Measurements from ENCODE around the gene RTN4R.

DNA sequence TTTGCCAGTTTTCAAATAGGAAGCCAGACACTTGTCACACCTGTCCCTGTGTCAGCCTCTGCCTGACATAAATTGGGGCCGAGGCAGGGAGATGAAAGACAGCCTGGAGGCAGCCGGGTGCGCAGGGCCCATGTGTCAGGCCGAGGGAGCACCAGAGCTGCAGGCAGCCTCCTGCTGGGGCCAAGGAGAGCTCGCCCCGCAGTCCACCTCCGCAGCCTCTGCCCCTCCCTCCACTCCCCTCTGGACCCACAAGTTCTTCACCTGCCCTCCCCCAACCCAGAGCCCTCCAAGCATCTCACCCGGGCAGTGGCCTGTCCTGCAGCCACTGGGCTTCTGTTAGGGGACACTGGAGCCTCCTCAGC, 8.8 kb downstream of the RTN4R start:
- TF ChIP-seq, protein P1, sequence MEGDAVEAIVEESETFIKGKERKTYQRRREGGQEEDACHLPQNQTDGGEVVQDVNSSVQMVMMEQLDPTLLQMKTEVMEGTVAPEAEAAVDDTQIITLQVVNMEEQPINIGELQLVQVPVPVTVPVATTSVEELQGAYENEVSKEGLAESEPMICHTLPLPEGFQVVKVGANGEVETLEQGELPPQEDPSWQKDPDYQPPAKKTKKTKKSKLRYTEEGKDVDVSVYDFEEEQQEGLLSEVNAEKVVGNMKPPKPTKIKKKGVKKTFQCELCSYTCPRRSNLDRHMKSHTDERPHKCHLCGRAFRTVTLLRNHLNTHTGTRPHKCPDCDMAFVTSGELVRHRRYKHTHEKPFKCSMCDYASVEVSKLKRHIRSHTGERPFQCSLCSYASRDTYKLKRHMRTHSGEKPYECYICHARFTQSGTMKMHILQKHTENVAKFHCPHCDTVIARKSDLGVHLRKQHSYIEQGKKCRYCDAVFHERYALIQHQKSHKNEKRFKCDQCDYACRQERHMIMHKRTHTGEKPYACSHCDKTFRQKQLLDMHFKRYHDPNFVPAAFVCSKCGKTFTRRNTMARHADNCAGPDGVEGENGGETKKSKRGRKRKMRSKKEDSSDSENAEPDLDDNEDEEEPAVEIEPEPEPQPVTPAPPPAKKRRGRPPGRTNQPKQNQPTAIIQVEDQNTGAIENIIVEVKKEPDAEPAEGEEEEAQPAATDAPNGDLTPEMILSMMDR (IDR thresholded peaks at IDR 0.05), result no peak
- no peak for TF ChIP-seq POLR2A (IDR thresholded peaks at IDR 0.05)
- no peak for TF ChIP-seq POLR2AphosphoS5 (IDR thresholded peaks at IDR 0.05)

Measured in upper lobe of left lung (tissue), 4 donors.